Astrocyte of the cerebellum (primary cell): ENCODE results near the gene ERBB2.

Source experiments
- DNase-seq: peaks from one replicate; pipeline ENCODE4 v3.0.0-alpha.2; 2011; ENCODE audit warnings: low read depth
- H3K4me3 ChIP-seq: 2 replicates; pipeline ENCODE4 v1.5.1; 2011; ENCODE audit warnings: mild to moderate bottlenecking, low read depth, low read length, moderate library complexity
- in situ Hi-C: cut with HindIII; loops from 2 replicates; pipeline ENCODE4 v1.10.0; 2017; ENCODE audit warnings: low sequenced_read_pairs
- TF ChIP-seq, protein P1 (sequence below): IDR thresholded peaks from 2 replicates; pipeline ENCODE4 v1.5.1; 2012; ENCODE audit warnings: low read length, low read depth, moderate library complexity, mild to moderate bottlenecking; ENCODE audit errors: missing control alignments

Gene ERBB2

GRCh38 chr17:39687546-39688474, 12.1 kb upstream of the ERBB2 start, which contains the start of gene PGAP3:
Gene PGAP3, minus strand, starts transcription at chr17:39688057. Its CDS starts 43 bp downstream, at chr17:39688014.
- peak; percentile 73 for DNase-seq
- TF ChIP-seq, protein P1, sequence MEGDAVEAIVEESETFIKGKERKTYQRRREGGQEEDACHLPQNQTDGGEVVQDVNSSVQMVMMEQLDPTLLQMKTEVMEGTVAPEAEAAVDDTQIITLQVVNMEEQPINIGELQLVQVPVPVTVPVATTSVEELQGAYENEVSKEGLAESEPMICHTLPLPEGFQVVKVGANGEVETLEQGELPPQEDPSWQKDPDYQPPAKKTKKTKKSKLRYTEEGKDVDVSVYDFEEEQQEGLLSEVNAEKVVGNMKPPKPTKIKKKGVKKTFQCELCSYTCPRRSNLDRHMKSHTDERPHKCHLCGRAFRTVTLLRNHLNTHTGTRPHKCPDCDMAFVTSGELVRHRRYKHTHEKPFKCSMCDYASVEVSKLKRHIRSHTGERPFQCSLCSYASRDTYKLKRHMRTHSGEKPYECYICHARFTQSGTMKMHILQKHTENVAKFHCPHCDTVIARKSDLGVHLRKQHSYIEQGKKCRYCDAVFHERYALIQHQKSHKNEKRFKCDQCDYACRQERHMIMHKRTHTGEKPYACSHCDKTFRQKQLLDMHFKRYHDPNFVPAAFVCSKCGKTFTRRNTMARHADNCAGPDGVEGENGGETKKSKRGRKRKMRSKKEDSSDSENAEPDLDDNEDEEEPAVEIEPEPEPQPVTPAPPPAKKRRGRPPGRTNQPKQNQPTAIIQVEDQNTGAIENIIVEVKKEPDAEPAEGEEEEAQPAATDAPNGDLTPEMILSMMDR, result no peak
- in situ Hi-C loops, result no loop called here
- H3K4me3 ChIP-seq, result peak within 1 kb of the TSS; percentile 71

DNA sequence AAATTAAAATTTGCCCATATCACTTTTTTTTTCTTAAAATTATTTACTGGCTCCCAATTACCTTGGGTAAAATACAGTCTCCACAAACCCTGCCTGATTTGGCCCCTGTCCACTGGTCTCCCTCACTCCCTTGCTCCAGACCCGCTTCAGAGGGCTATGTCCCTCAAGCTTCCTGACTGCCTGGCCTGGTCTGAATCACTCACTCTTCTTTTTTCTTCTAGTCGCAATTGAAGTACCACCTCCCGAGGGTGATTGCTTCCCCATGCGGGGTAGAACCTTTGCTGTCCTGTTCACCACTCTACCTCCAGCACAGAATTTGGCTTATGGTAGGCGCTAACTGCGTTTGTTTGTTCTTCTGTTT, 11.4 kb upstream of the ERBB2 start:
- peak overlapping the region; percentile 71 for H3K4me3 ChIP-seq
- TF ChIP-seq, protein P1, result no peak
- in situ Hi-C loops, result no loop called here
- DNase-seq, result no peak

DNA sequence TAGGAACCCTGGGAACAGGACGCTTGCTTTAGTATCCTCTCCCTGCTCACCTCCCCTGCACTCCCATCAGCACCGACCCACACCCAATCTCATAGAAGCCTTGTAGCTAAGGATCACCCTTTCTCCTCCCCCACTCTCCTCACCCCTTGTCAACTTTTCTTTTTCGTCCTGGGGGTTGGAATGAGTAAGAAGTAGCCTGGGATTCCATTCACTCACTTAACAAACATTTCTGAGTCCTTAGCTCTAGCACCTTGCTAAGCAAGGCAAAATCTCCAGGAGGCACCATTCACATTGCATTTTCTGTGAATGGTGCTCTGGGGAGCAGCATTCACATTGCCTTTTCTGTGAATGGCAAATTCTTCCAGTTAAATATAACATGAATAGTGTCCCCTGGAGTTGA, 10.9 kb upstream of the ERBB2 start:
- peak overlapping the region; percentile 71 for H3K4me3 ChIP-seq
- in situ Hi-C loops, result no loop called here
- TF ChIP-seq, protein P1, result no peak
- no peak for DNase-seq

GRCh38 chr17:39694593-39694992, 5.3 kb upstream of the ERBB2 start:
- in situ Hi-C loops, result no loop called here
- TF ChIP-seq, protein P1, result no peak
- no peak for DNase-seq
- no peak overlapping the region for H3K4me3 ChIP-seq

GRCh38 chr17:39695089-39695474, 4.8 kb upstream of the ERBB2 start:
- DNase-seq, result no peak
- in situ Hi-C loops, result no loop called here
- no peak overlapping the region for H3K4me3 ChIP-seq
- TF ChIP-seq, protein P1, result no peak

- DNase-seq, result no peak
- in situ Hi-C loops, result no loop called here
- TF ChIP-seq, protein P1, result no peak
- H3K4me3 ChIP-seq, result no peak overlapping the region
Observed at GRCh38 chr17:39696731-39697130, 3.1 kb upstream of the ERBB2 start.
